HG03097 (cell line): ENCODE results near the gene MTA3.
A peak's percentile ranks its signal among the peaks of the same experiment; 100 is the strongest.

Source experiments
- ATAC-seq: cut with Tn5 transposase; IDR thresholded peaks from one replicate; pipeline ENCODE4 v1.9.1; 2021; ENCODE audit not compliant: unreplicated experiment, low FRiP score

Gene MTA3

DNA sequence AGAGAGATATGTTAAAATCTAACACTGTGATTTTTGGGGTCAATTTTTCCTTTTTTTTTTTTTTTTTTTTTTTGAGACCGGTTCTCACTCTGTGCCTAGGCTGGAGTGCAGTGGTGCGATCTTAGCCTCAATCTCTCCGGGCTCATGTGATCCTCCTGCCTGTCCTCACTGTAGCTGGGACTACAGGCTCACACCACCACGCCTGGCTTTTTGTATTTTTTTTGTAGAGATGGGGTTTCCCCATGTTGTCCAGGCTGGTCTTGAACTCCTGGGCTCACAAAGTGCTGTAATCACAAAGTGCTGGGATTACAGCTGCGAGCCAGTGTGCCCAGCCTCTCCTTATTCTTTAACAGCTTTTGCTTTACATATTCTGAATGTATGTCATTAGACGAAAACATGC is 226.8 kb downstream of the MTA3 start:
- no peak for ATAC-seq

GRCh38 chr2:42795841-42796301 is 227.4 kb downstream of the MTA3 start:
- no peak for ATAC-seq

- peak; percentile 36 for ATAC-seq
These were observed 228.2 kb downstream of the MTA3 start for GRCh38 chr2:42796427-42797248.

GRCh38 chr2:42797281-42797680 is 228.8 kb downstream of the MTA3 start:
- no peak for ATAC-seq

GRCh38 chr2:42799881-42800280 is 231.4 kb downstream of the MTA3 start:
- ATAC-seq = no peak

- no peak for ATAC-seq
These were observed 232.1 kb downstream of the MTA3 start for GRCh38 chr2:42800461-42800962.

GRCh38 chr2:42800981-42801380 is 232.5 kb downstream of the MTA3 start:
- ATAC-seq = no peak

DNA sequence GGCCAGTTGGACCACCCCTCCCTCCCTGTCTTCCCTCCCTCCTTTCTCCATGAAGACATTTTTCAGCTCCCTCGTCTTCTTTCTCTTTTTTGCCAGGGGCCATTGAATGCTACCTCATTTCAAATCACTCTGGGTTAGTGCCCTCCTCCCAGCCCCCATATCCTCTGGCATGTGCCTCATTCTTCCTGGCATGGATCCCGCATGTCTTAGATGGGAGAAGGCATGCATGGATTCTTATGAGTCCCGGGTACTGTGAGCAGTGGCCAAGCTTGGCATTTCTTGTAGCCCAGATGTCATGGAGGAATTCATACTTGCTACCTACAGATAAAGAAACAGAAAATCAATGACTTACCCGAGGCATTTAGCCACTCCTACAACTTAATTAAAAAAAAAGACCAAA is 232.9 kb downstream of the MTA3 start:
- no peak for ATAC-seq

- ATAC-seq = no peak
These were observed 233.7 kb downstream of the MTA3 start for GRCh38 chr2:42802150-42802549.

- no peak for ATAC-seq
These were observed 235.9 kb downstream of the MTA3 start for GRCh38 chr2:42804338-42804737.

DNA sequence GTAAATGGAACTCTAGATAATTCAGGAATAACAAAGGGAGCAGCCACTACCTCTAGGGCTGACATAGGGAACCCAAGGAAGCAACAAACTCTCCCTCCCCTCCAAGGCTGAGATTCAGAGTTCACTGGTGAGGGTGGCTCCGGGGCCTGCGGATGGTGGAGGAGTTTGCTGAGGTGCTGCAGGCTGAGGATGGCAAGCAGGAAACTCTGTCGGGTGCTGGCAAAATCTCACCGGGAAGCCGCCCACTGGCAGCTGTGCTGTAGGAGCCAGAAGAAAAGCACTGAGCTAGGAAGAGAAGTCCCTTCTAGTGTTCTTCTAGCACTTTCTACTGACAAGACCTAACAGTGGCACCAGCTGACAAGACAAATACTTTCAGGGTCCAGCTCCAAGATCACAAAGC is 236.5 kb downstream of the MTA3 start:
- ATAC-seq = no peak
